Liver (tissue), 3 donors: ENCODE measurements around the gene LDLRAD3.

ENCODE experiments used
- CTCF ChIP-seq: fragments of 150-350 bp; IDR thresholded peaks from 2 replicates; pipeline ENCODE4 v1.5.1; 2017; ENCODE audit warnings: improper control_type of control experiment, low read depth, low read length; ENCODE audit not compliant: missing input control
- JUND ChIP-seq, 2 donors: IDR thresholded peaks; 2 replicates each; pipeline ENCODE4 v1.6.1; 2016; ENCODE audit warnings: antibody characterized with exemption in 2 of 2
- donor health status: healthy.
- donor health status: healthy.

DNA sequence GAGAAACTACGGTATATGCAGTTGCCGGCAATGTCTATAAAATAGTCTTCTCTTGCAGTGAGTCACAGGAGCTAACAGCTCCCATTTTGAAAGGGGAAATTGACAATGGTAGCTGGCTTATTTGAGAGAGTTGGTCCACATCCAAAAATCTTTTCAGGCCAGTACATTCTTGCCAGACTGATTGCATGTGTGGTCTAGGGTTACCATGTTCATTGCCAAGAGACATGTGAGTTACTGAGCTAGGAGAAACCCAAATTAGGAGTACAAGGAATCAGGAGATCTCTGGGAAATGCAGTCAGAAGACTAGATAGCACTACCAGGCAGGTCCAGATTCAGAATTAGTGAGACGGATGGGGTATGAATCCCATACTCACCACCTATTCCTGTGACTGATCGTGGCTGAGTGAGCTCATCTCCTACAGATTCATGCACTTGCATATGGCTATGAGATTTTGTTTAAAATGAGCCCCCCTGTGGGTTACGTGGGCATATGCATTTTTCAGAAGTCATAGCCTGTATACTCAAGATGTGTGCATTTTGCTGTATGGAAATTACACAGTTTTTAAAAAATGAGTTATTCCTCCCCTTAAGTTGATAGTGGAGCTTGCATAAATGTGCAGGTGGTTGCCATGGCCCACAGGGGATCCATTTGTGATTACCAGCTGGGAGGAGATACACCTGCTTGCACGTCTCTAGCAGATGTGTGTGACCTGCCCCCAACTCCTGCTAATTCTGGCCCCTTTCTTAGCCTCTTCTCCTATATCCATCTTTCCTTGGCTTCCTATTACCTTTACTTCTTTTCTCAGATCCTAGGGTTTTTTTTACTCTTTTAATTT is 242.7 kb downstream of the LDLRAD3 start:
- TF ChIP-seq CTCF (no peak), JUND (IDR thresholded peaks at IDR 0.05) (no peak)
